ENCODE measurements around the gene HSPA5.
A peak's percentile ranks its signal among the peaks of the same experiment; 100 is the strongest.
"Not testable (repeated sequence)": the region's sequence is repeated elsewhere in the genome, so short reads cannot be mapped to it uniquely, and the experiment has no call there.

Gene HSPA5

GRCh38 chr9:125241863-125242739, 958 bp upstream of the HSPA5 start:
- peak in 1 of 5 donors; percentile 13 for DNase-seq

GRCh38 chr9:125240649-125240999, 519 bp downstream of the HSPA5 start:
- peak in 2 of 5 donors; percentile 15 to 31 for DNase-seq

- no peak for DNase-seq
Observed at GRCh38 chr9:125239631-125240597, 1.2 kb downstream of the HSPA5 start.

GRCh38 chr9:125238915-125239446, 2.2 kb downstream of the HSPA5 start:
- no peak for DNase-seq

GRCh38 chr9:125238127-125238914, 2.8 kb downstream of the HSPA5 start:
- no peak for DNase-seq

GRCh38 chr9:125236520-125237159, 4.5 kb downstream of the HSPA5 start:
- not testable (repeated sequence) for DNase-seq

GRCh38 chr9:125235804-125236519, 5.2 kb downstream of the HSPA5 start:
- no peak for DNase-seq

- not testable (repeated sequence) for DNase-seq
Observed at GRCh38 chr9:125234099-125234498, 7.0 kb downstream of the HSPA5 start.

GRCh38 chr9:125233678-125234077, 7.5 kb downstream of the HSPA5 start:
- no peak for DNase-seq

GRCh38 chr9:125227761-125228160, 13.4 kb downstream of the HSPA5 start:
- no peak for DNase-seq

GRCh38 chr9:125224858-125225257, 16.3 kb downstream of the HSPA5 start:
- DNase-seq: not testable (repeated sequence)

GRCh38 chr9:125218621-125219020, 22.5 kb downstream of the HSPA5 start:
- DNase-seq: no peak

- no peak for DNase-seq
Observed at GRCh38 chr9:125214186-125214585, 27.0 kb downstream of the HSPA5 start.

- DNase-seq: no peak
Observed at GRCh38 chr9:125204477-125204876, 36.7 kb downstream of the HSPA5 start.

- DNase-seq: no peak
Observed at GRCh38 chr9:125202846-125203618, 38.1 kb downstream of the HSPA5 start.

GRCh38 chr9:125200216-125201047, 40.7 kb downstream of the HSPA5 start, which contains the start of gene RABEPK:
Gene RABEPK, plus strand, starts transcription at chr9:125200542. Its CDS starts 2,472 bp downstream, at chr9:125203014.
- peak; percentile 80 to 92 (median 84) for DNase-seq

- not testable (repeated sequence) for DNase-seq
Observed at GRCh38 chr9:125195591-125195990, 45.6 kb downstream of the HSPA5 start.

GRCh38 chr9:125194466-125194865, 46.7 kb downstream of the HSPA5 start:
- DNase-seq: not testable (repeated sequence)

GRCh38 chr9:125190361-125190801, 50.8 kb downstream of the HSPA5 start:
- DNase-seq: peak in 1 of 5 donors; percentile 20
